Measurements from ENCODE around the gene KREMEN1.
"Not testable (repeated sequence)": the region's sequence is repeated elsewhere in the genome, so short reads cannot be mapped to it uniquely, and the experiment has no call there.

KREMEN1 gene

DNA sequence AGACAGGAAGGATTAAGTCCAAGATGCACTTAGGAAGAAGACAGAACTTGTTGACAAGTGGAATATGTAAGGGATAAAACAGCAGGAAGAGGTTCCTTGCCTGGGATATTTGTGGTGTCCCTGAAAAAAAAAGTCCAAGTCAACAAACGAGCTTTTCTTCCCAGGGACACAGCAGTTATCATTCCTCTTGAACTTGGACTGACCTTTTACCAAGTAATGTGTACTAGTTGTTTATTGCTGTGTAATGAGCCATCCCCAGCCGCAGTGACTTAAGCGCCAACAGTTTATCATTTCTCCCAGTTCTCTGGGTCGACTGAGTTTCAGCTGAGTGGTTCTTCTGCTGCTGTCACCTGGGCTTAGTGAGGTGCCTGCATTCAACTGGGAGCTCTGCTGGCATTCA is 37.0 kb downstream of the KREMEN1 start:
- DNase-seq, result no peak

DNA sequence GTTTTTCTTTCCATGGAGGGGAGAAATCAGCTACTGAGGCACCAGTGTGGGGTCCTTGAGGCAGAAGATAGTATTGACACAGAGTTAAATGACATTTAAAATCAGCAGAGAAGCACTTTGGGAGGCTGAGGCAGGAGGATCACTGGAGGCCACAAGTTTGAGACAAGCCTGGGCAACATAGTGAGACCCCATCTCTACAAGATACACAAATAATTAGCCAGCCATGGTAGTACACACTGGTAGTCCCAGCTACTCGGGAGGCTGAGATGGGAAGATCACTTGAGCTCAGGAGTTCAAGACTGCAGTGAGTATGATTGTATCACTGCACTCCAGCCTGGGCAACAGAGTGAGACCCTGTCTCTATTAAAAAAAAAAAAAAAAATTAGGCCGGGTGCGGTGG is 38.1 kb downstream of the KREMEN1 start:
- no peak for DNase-seq

DNA sequence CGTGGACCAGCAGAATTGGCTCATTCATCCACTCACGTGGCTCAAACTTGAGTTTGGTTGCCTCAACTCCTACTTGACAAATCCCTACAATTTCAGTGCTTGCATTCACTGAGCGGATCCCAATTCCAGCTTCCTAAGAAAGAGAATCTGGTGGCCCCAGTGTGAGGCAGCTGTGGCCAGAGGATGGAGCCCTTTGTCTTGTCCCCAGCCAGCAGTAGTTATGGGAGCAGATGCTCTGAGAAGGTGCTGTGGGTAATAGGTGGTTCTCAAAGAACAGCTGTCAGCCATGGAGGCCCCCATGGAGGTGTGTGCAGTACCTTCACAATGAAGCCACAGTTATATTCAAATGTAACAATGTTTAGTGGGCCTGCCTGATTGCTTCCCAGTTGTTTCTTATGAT is 39.3 kb downstream of the KREMEN1 start:
- no peak for DNase-seq

DNA sequence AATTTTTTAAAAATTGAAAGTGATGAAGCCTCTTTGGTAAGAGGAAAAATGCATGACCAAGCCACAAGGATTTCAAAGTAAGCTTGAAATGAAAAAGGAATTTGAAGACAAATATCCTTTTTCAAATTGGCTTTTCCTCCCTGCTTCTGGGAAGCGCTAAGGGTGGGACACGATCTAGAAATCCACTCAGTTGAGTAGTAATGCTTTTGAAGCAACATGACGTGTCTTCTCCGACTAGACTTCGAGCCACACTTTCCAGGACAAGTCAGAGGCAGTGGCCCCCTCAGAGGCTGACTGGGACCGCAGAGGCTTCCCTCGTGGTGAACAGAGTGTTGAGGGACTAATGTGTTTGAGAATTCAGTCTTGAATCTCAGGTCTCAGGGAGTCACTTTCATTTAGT is 39.8 kb downstream of the KREMEN1 start:
- DNase-seq, result no peak

DNA sequence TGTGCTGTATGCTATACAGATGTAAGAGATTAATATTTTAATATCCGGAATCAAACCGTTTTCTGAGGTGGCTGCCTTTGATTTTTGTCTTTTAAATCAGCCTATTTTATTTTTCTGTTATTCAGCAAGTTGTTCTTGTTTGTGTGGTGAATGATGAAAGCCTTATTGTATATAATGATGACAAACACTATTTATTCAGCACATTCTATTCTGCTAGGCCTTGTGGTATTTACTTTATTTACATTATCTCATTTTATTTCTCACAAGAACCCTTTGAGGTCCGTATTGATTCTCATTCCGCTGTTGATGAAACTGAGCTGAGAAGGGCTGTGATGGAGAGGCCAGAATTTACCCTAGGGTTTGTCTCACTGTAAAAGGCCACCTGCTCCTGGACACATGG is 40.5 kb downstream of the KREMEN1 start:
- DNase-seq, result no peak

DNA sequence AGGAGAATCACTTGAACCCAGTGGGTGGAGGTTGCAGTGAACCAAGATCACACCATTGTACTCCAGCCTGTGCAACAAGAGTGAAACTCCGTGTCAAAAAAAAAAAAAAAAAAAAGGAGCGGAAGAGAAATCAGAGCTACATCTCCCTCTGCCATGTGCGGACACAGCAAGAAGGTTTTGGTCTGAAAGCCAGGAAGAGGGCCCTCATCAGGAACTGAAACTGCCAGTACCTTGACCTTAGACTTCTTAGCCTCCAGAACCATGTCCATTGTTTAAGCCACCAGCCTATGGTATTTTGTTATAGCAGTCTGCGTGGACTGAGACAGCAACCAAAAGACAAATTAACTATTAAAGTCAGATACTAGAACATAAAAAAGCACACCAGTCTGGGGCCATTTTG is 41.6 kb downstream of the KREMEN1 start:
- DNase-seq, result no peak

DNA sequence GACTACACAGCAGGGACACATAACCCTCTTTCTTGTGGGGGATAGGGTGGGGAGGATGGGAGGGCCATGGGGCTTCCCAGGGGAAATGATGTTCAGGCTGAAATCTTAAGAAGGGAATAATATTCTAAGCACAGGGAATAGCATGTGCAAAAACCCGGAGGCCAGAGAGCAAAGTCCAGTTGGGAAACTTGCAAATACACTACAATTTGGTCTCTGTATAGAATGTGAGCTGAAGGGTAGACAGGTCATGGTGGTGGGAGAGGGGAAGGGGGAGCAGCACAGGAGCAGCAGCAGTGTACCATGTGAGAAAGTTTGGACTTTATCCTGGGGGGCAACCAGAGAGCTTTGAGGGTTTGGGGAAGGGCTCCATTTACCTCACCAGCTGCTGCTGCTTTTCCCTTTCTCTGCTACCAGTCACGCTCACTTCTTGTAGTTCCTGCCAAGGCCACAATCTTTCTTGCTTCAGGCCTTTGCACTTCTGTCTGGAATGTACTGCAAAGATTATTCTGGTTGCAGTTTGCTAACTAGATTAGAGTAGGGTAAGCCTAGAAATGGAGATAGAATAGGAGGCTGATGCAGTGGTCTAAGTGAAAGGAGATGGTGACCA is 43.0 kb downstream of the KREMEN1 start:
- DNase-seq, result no peak

DNA sequence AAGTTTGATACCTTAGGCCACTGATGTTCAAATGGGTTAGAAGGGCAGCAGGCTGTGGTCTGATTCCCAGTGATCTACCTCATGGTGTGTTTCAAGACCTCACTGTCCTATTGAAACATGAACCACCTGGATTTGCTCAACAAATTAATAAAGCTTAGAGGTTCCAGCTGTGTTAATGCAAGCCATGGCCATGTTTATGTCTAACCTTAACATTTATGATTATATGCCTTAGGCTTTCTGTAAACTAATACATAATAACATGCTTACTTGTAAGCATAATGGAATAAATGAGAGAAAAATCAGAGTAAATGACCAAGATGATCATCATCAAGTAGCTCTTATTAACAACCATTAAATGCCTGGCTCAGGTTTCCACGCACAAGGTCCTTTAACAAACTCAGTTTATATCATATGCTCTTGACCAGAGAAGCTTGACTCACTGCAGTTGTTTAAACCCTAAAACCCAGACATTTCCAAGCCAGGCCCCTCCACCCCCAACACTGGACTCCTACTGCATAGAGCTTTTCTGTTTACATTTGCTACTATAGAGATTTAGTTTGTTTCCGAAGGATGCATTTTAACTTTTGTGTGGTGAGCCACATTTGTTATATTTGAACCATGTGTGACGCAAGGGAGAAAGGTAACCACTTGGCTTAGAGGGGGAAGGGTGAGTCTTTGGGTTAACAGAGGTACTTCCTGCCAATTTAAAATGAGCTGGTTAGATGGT is 43.7 kb downstream of the KREMEN1 start:
- DNase-seq, result no peak

DNA sequence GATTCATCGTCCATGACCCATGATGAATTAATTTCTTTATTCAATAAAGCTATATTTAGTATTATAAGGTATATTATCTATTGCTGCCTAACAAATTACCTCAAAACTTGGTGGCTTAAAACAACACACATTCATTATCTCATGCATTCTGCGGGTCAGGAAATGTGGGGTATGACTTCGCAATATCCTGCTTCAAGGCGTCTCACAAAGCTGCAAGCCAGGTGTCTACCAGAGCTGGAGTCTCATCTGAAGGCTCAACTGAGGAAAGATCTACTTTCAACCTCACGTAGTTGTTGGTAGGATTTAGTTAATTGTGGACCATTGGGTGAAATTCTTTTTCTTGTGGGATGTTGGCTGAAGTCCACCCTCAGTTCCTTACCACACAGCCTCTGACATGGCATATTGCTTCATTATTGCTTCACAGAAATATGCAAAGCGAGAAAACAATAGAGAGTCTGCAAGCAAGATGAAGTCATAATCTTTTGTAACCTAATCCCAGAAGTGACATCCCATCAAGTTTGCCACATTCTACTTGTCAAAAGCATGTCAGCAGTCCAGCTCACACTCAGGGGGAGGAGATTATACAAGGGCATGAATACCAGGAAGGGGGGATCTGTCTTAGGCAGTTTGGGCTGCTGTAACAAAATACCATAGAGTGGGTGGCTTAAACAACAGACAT is 45.1 kb downstream of the KREMEN1 start:
- no peak for DNase-seq

DNA sequence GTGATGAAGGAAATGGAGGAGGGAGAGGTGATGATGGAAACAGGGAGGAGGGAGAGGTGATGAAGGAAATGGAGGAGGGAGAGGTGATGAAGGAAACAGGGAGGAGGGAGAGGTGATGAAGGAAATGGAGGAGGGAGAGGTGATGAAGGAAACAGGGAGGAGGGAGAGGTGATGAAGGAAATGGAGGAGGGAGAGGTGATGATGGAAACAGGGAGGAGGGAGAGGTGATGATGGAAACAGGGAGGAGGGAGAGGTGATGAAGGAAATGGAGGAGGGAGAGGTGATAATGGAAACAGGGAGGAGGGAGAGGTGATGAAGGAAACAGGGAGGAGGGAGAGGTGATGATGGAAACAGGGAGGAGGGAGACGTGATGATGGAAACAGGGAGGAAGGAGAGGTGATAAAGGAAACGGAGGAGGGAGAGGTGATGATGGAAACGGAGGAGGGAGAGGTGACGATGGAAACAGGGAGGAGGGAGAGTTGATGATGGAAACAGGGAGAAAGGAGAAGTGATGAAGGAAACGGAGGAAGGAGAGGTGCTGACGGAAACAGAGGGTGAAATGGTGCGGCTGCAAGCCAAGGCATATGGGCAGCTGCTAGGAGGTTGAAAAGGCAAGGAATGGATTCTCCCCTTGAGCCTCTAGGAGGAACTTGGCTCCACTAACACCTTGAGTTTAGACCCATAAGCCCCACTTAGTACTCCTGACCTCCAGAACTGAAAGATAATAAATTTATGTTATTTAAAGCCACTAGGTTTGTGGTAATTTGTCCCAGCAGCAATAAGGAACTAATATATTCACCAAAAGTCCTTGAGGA is 47.5 kb downstream of the KREMEN1 start:
- DNase-seq, result not testable (repeated sequence)

DNA sequence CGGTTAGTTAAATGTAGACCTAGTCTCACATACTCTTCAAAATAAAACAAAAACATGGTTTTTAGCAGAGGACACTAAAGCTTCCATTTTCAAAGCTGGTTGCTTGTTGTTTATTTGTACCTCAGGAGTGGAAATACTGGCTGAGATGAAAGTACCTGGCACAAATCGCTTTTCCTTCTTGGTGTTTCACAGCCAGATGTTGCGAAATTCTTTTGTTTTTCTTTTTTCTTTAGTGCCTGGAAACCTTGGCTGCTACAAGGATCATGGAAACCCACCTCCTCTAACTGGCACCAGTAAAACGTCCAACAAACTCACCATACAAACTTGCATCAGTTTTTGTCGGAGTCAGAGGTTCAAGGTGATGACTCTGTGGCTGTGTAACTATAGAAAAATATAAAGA is 48.3 kb downstream of the KREMEN1 start:
- DNase-seq, result no peak

DNA sequence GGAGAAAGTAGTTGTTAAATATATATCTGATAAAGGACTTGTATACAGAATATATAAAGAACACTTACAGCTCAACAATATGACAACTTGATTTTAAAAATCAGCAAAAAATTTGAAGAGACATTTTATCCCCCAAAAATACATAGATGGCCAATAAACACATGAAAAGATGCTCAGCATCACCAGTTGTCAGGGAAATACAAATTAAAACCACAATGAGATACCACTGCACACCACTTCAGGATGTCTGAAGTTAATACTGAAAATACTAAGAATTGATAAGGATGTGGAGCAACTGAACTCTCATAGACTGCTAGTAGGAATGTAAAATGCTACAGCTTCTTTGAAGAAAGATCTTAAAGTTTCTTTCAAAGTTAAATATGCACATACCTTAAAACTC is 49.2 kb downstream of the KREMEN1 start:
- no peak for DNase-seq

DNA sequence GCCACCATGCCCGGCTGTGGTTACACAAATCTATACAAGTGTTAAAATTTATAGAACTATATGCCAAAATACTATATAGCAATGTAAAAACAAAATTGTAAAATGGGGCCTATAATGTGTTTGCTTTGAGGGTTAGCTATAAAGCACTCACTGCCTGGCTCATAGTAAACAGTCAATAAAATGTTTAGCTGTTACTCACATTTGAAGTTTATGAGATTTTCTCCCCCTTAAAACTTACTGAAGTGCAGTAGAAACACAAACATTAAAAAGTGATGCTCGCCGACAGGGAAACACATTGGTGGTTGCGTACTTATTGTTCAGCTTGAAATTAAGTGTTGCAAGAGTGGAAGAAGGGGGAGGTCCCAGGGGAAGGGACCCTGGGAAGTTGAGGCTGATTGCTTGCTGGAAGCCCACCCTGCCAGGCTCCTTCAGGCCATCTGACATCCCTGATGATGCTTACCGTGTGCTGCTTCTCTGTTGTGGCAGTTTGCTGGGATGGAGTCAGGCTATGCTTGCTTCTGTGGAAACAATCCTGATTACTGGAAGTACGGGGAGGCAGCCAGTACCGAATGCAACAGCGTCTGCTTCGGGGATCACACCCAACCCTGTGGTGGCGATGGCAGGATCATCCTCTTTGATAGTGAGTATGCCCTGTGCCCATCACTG is 52.1 kb downstream of the KREMEN1 start:
- DNase-seq, result no peak

DNA sequence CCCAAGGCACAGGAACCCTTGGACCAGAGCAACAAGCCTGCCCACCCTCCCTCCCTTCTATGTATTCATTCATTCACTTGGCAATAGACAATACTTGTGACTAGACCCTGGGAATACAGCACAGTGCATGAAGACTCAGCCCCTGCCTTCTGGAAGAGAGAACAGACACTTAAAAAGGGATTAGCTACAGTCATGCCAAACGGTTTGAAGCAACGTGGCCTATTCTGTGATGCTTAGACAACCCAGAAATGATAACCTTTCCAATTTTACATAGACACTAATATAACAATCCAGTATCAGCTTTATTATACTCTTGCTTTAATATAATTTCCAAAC is 52.6 kb downstream of the KREMEN1 start:
- DNase-seq, result no peak

DNA sequence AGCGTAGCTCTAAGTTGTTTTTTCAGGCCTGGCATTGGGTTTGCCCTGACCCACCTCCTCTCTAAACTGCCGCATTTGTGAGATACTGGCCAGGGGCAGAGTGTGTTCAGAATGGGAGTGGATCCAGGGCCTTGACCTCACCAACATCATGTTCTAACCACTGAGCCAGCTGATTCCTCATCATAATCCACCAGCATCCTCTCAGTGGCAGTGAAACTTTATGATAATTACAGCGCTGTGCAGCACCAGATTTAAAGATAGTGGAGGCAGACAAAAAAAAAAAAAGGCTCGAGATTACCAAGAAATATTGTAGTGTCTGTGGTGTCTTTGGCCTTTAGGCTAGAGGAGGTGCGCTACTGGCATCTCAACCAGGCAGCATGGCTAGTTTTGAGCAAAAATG is 53.0 kb downstream of the KREMEN1 start:
- DNase-seq, result no peak

DNA sequence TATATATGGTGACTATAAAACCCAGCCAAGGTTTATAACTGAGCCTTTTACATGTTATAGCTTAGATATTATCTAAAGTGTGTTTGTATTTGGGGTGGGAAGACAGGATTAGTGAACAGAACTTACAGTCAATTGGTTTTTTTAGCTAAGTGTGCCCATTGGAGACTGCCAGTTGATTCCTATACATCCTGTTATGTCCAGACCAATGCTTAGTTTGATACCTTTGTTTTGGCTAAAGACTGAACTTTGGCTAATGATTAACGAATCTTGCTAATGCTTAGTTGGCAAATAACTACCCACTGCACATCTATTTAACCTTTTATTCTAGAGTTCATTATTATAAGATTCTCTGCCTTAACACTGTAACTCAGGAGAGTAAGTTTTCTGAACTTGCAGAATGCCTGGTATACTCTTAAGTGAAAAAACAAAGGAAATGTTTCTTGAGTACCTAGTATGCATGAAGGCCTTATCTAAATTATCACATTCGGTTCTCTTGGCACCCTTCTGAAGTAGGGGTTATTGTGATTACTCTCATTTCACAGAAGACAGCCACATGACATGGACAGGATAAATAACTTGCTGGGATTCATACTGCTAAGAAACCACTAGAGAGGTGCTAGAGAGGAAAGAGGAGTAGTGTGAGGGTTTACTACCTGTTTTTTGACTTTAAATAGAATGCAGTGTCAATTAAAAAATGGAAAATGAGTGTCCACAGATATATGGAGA is 54.0 kb downstream of the KREMEN1 start:
- no peak for DNase-seq

DNA sequence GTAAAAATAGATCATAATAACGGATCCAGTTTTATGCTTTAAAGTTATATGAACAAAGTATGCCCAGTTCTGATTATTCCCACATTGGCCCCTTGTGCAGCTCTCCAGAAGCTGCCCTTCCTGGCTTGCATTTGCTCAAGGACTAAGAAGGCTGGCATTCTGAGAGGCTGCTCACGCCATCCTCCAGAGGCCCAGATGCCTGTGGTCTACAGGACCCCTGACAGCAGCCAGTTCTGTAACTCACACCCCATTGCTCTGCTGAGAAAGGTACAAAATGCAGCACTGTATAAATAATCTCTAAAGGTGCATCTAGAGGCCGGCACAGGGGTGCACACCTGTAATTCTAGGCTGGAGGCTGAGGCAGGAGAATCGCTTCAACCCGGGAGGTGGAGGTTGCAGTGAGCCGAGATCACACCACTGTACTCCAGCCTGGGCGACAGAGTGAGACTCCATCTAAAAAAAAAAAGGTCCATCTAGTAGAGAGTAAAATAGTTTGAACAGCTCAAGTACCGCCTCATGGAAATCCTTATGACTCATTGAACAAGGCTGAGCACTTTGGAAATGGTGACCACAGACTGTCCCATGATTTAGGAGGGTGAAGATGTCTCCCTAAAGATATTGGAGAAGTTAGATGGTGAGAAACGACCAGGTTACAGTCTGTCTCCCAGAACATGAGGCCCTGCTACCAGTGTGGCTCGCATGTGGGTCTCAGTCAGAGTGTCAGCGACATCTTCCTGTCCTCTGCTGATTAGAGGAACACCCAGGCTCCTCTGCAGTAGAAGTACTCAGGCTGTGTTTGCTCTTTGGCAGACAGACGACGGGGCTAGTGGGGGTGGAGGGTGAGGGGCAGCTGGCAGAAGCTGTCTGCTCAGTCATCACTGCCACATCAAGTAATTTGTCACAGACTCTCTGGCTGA is 56.3 kb downstream of the KREMEN1 start:
- DNase-seq, result peak; percentile 95

DNA sequence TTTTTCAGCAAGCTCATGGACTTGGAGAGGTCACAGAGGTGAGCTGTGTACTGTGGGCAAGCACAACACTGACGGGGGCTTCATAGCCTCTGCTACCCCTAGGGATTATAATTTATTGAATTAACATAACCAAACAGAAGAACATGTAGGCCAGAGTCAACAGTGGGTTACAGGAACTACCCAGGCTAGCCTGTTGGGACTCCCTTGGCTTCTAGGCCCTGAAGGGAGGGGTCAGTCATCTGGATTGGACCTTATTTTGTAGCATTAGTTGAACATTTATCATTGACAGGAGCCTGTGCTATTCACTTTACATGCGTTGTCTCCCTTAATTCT is 56.9 kb downstream of the KREMEN1 start:
- DNase-seq, result no peak

DNA sequence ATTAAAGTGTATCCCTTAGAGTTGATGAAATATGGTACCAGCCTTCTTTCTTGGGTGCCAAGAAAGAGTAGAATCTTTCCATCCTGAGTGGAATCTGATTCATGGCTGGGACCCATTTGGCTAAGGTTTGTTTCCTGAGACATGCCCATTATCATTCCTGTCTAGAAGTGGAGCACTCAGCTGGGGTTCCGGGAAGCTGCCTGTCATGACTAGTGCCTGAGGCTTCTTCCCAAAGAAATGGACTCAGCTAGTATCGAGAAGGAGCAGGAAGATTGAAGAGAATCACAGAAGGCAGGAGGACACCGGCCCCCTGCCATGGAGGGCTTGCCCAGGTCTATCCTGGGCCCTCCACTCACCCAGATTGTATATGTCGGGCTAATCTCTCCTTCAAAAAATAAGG is 57.6 kb downstream of the KREMEN1 start:
- no peak for DNase-seq

DNA sequence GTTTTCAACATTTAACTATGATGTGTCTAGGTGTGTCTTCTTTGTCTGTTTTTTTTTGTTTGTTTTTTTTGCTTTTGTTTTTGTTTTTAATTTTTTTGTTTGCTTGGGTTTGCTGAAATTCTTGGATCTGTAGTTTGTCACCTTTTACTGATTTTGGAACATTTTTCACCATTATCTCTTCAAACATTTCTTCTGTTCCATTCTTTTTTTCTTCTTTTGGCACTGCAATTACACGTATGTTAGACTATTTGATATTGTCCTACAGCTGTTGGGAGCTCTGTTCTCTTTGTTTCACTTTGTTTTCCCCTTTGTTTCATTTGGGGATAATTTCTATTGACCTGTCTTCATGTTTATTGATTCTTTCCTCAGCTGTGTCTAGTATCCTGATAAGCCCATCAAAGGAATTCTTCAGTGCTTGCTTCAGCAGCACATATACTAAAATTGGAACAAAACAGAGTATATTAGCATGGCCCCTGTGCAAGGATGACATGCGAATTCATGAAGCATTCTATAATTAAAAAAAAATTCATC is 60.8 kb downstream of the KREMEN1 start:
- no peak for DNase-seq

DNA sequence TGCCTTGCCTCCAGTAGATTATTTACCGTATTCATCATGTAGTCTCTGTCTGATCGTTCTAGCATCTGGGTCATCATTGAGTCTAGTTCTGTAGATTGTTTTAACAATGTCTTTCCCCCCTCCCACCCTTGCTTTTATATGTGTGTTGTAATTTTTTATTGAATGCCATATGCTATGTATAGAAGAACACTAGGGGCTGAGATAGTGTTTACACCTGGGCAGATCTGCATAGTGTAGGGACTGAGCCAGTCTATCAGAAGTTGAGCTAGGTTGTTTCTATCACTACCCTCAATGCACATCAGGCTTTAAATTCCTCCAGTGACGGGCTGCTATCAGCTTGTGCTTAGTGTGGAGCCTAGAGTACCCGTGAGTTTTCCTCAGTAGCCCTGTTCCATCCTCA is 61.6 kb downstream of the KREMEN1 start:
- no peak for DNase-seq
